Lower leg skin (tissue), 3 donors: ENCODE data around the gene PPP1R12A.

ENCODE experiments used
- POLR2A ChIP-seq, 2 donors: fragments of 450-650 bp; IDR thresholded peaks; one replicate each; pipeline ENCODE4 v1.6.1; 2016 to 2017; ENCODE audit warnings: antibody characterized with exemption in 2 of 2, mild to moderate bottlenecking in 1 of 2, moderate library complexity in 1 of 2
- TF ChIP-seq, protein P1 (sequence below), 3 donors: fragments of 450-650 bp; IDR thresholded peaks; one replicate each; pipeline ENCODE4 v1.5.1; 2016; ENCODE audit warnings: antibody characterized with exemption in 3 of 3, mild to moderate bottlenecking in 3 of 3, moderate library complexity in 2 of 3

DNA sequence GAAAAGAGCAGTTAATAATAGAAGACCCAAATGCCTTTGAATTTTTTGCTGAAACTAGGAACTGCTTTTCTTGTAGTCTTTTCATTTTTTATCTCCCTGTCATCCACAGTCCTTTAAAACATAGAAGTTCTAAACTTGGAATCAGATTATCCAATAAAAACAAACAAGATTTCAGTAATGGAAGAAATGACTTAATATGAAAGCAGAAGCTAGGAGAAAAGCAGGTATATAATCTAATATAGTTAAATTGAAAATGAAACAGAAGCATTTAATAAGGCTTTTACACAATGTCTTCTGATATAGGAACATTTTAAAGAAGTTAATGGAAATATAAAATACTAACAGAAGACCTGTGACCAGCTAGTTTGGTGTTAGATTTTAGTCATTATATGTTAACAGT lies 26.5 kb downstream of the PPP1R12A start:
- TF ChIP-seq, protein P1, sequence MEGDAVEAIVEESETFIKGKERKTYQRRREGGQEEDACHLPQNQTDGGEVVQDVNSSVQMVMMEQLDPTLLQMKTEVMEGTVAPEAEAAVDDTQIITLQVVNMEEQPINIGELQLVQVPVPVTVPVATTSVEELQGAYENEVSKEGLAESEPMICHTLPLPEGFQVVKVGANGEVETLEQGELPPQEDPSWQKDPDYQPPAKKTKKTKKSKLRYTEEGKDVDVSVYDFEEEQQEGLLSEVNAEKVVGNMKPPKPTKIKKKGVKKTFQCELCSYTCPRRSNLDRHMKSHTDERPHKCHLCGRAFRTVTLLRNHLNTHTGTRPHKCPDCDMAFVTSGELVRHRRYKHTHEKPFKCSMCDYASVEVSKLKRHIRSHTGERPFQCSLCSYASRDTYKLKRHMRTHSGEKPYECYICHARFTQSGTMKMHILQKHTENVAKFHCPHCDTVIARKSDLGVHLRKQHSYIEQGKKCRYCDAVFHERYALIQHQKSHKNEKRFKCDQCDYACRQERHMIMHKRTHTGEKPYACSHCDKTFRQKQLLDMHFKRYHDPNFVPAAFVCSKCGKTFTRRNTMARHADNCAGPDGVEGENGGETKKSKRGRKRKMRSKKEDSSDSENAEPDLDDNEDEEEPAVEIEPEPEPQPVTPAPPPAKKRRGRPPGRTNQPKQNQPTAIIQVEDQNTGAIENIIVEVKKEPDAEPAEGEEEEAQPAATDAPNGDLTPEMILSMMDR (IDR thresholded peaks at IDR 0.05), result no peak
- no peak for TF ChIP-seq POLR2A (IDR thresholded peaks at IDR 0.05)
